Activated B cell treated with CpG ODN at 0.5 μM for 24 hours (primary cell): Measurements from ENCODE around the gene KDM5C. TPM values are rescaled to one million over a fixed set of nuclear protein-coding genes. Genes with fewer than 3 reads are reported as not detected.

ENCODE experiments used
- ATAC-seq: fragments of 200-7000 bp; cut with Tn5 transposase; one replicate; pipeline ENCODE4 v1.10.0; 2021; ENCODE audit warnings: low read depth, mild to moderate bottlenecking, moderate library complexity
- CTCF ChIA-PET: fragments of 350-600 bp; sonication (Branson Sonifier 250); formaldehyde crosslinking; loops from one replicate; lab custom pipeline; 2021; ENCODE audit warnings: antibody characterized with exemption; lab: Charles Lee
- POLR2A ChIA-PET: fragments of 350-600 bp; sonication (Branson Sonifier 250); formaldehyde crosslinking; loops from one replicate; lab custom pipeline; 2021; ENCODE audit warnings: antibody characterized with exemption; lab: Charles Lee
- DNase-seq: peaks from one replicate; pipeline ENCODE4 v3.0.0; 2022
- H3K27ac Mint-ChIP-seq: one replicate; pipeline ENCODE4 v1.8.0; 2020; ENCODE audit warnings: mixed read lengths
- H3K27me3 Mint-ChIP-seq: one replicate; pipeline ENCODE4 v1.8.0; 2021; ENCODE audit warnings: mixed read lengths
- H3K36me3 Mint-ChIP-seq: one replicate; pipeline ENCODE4 v1.8.0; 2021; ENCODE audit warnings: low read depth, mixed read lengths
- H3K4me1 Mint-ChIP-seq: one replicate; pipeline ENCODE4 v1.8.0; 2021; ENCODE audit warnings: mixed read lengths
- H3K4me3 Mint-ChIP-seq: one replicate; pipeline ENCODE4 v1.8.0; 2020; ENCODE audit warnings: mild to moderate bottlenecking, mixed read lengths
- H3K9me3 Mint-ChIP-seq: one replicate; pipeline ENCODE4 v1.8.0; 2020; ENCODE audit warnings: mixed read lengths
- CTCF ChIP-seq: fragments of 200-600 bp; IDR thresholded peaks from one replicate; pipeline ENCODE4 v1.8.0; 2022; ENCODE audit warnings: antibody characterized with exemption, mild to moderate bottlenecking
- intact Hi-C: fragments of 100-400 bp; cut with micrococcal nuclease; formaldehyde crosslinking; loops from one replicate; pipeline ENCODE4 v1.15.1; 2024
- total RNA-seq: library from RNA; stranded (reverse); gene quantifications from 2 replicates; pipeline ENCODE4 v1.2.3, GENCODE V29; 2022

KDM5C gene
- total RNA-seq, 1 donor from 2014 or later: 109 TPM

GRCh38 chrX:53190363-53190960 lies 34.5 kb downstream of the KDM5C start:
- CTCF ChIA-PET: no interaction called here
- DNase-seq (no peak), ATAC-seq (no peak)
- Mint-ChIP-seq H3K4me3 (no peak overlapping the region), H3K27ac (no peak overlapping the region), H3K27me3 (no peaks in the 10 kb centered on the region), H3K9me3 (no peaks in the 10 kb centered on the region), H3K4me1 (no peaks in the 10 kb centered on the region), H3K36me3 (peaks cover 32% of the 10 kb centered on the region)
- POLR2A ChIA-PET: interaction anchor here (1.0 to 2.1 kb wide), 2 partner anchors 35 kb away, joined by 4 to 5 read pairs; partner anchors contain the start of gene KDM5C
- intact Hi-C loops: no loop called here
- no peak for TF ChIP-seq CTCF

- CTCF ChIA-PET: no interaction called here
- no peaks in the 10 kb centered on the region for H3K9me3 Mint-ChIP-seq
- no peak overlapping the region for H3K27ac Mint-ChIP-seq
- H3K4me1 Mint-ChIP-seq: no peaks in the 10 kb centered on the region
- intact Hi-C loops: no loop called here
- POLR2A ChIA-PET: no interaction called here
- no peak for TF ChIP-seq CTCF
- peaks cover 15% of the 10 kb centered on the region for H3K36me3 Mint-ChIP-seq
- no peak for ATAC-seq
- H3K27me3 Mint-ChIP-seq: no peaks in the 10 kb centered on the region
- no peak overlapping the region for H3K4me3 Mint-ChIP-seq
- DNase-seq: no peak
These were observed 36.2 kb downstream of the KDM5C start for GRCh38 chrX:53188763-53189162.

- peaks cover 2% of the 10 kb centered on the region for H3K36me3 Mint-ChIP-seq
- CTCF ChIA-PET: no interaction called here
- H3K27me3 Mint-ChIP-seq: no peaks in the 10 kb centered on the region
- no peak overlapping the region for H3K27ac Mint-ChIP-seq
- ATAC-seq (no peak), DNase-seq (no peak)
- intact Hi-C loops: no loop called here
- POLR2A ChIA-PET: no interaction called here
- H3K4me1 Mint-ChIP-seq: no peaks in the 10 kb centered on the region
- H3K4me3 Mint-ChIP-seq: no peak overlapping the region
- no peaks in the 10 kb centered on the region for H3K9me3 Mint-ChIP-seq
- no peak for TF ChIP-seq CTCF
These were observed 38.7 kb downstream of the KDM5C start for GRCh38 chrX:53186351-53186750.

GRCh38 chrX:53184836-53185235 lies 40.2 kb downstream of the KDM5C start:
- intact Hi-C loops: no loop called here
- CTCF ChIA-PET: no interaction called here
- ATAC-seq: no peak
- no peaks in the 10 kb centered on the region for H3K9me3 Mint-ChIP-seq
- no peak overlapping the region for H3K4me3 Mint-ChIP-seq
- no peaks in the 10 kb centered on the region for H3K4me1 Mint-ChIP-seq
- no peak overlapping the region for H3K27ac Mint-ChIP-seq
- POLR2A ChIA-PET: interaction anchor here (0.6 kb wide), 2 partner anchors 19 to 194 kb away, joined by 4 to 5 read pairs; no protein-coding TSS in a partner anchor
- no peaks in the 10 kb centered on the region for H3K36me3 Mint-ChIP-seq
- TF ChIP-seq CTCF: no peak
- DNase-seq: no peak
- no peaks in the 10 kb centered on the region for H3K27me3 Mint-ChIP-seq

DNA sequence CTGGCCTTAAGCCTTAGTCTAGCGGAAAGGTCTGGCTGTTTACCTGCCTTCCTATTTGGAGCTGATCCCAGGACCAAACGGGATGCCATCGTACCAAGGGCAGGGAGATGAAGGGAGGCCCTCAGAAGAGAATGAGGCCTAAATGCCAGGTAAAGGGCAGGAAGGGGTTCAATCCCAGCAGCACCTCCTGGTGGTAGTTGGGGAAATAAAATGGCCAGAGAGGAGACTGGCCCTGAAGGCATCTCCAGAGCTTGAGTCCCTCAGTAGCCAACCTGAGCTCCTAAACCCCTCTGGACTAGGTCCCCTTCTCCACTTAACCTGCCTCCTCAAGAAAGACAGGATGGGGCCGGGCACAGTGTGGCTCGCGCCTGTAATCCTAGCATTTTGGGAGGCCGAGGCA lies 53.7 kb downstream of the KDM5C start:
- Mint-ChIP-seq H3K4me3 (no peak overlapping the region), H3K27ac (no peak overlapping the region), H3K9me3 (peaks cover 6% of the 10 kb centered on the region), H3K36me3 (peaks cover 10% of the 10 kb centered on the region), H3K27me3 (no peaks in the 10 kb centered on the region), H3K4me1 (no peaks in the 10 kb centered on the region)
- ChIA-PET CTCF (no interaction called here), POLR2A (no interaction called here)
- intact Hi-C loops: no loop called here
- no peak for TF ChIP-seq CTCF
- no peak for DNase-seq
- no peak for ATAC-seq
